Stromal cell of bone marrow (primary cell): ENCODE data around the gene TMC4.
"Not testable (repeated sequence)": the region's sequence is repeated elsewhere in the genome, so short reads cannot be mapped to it uniquely, and the experiment has no call there.

Source experiments
- DNase-seq: peaks from one replicate; pipeline ENCODE4 v3.0.0-alpha.2; 2012; ENCODE audit warnings: low read depth

The TMC4 gene

DNA sequence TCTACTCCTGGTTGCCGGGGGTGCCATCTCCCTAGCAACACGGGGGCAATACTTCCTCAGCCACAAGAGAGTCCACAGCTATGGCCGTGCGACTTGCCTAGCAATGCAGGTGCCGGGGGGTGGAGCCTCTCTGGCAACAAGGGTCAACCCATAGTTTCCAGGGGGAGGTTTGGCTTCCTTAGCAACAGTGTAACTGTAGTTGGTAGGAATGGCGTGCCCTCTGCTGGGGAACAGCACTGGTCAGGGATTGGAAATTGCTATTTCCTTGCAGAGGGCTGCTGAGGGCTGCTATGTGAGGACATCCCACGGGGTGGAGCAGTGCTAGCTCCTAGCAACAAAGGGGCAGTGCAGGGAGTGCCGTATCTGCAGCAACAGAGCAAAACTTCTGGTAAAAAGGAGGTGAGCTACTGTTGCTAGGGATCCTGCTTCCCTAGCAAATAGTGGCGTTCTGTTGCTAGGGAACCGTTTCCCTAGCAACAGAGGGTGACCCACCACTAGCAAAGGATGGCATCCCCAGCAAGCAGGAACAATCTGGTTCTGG lies 7.0 kb upstream of the TMC4 start:
- DNase-seq = no peak

DNA sequence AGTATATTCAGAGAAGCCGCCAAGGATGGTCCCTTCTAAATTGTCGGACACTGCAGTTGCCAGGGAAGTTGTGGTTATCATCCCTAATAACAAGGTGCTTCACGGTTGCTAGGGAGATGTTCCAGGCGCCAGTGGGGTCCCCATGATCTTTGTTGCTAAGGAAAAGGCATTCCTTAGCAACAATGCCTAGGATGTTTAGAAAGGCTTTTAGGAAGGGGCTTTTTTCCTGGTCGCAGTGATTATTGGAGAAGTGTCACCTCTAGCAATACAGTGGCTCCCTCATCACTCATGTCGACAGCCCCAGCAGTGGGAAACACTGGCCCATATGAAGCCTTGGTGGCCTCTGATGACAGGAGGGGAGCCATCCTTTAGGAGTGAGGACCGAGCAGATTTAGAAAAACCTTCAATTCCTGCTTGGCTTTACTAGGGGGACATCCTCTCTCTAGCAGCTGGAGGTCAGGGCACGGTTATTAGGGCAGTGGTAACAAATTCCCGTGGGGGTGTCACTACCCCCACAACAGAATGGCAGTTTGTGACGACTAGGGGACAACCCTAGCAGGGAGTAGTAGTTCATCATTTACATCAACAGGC lies 6.4 kb upstream of the TMC4 start:
- no peak for DNase-seq

DNA sequence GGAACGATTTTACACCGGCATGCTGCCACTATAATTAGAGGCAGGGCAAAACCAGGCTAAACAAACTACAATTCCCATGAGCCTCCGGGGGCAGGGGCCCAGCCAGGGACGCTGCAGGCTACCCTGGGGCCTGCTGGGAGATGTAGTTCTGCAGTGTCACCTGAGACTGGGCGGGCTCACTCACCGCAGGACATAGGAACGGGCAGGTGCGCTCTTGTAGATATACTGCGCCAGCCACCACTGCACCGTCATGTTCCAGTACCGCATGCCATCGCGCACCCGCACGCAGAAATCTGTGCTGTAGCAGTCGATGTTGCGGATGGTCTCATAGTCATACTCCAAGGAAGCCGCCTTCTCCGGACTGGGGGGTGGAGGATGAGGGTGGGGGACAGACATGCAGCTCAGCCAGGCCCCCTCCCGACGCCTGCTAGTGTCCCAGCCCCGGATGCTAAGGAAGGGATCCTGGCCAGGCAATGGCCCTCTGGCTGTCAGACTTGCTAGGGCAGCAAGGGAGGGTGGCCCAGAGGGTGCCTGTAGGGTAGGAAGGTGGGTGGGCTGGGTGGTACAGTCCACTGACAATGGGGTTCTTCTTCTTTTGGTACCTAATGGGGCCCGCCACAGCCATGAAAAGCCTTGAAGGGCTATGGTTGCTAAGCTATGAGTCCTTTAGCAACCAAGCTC lies 5.8 kb upstream of the TMC4 start:
- DNase-seq = no peak

DNA sequence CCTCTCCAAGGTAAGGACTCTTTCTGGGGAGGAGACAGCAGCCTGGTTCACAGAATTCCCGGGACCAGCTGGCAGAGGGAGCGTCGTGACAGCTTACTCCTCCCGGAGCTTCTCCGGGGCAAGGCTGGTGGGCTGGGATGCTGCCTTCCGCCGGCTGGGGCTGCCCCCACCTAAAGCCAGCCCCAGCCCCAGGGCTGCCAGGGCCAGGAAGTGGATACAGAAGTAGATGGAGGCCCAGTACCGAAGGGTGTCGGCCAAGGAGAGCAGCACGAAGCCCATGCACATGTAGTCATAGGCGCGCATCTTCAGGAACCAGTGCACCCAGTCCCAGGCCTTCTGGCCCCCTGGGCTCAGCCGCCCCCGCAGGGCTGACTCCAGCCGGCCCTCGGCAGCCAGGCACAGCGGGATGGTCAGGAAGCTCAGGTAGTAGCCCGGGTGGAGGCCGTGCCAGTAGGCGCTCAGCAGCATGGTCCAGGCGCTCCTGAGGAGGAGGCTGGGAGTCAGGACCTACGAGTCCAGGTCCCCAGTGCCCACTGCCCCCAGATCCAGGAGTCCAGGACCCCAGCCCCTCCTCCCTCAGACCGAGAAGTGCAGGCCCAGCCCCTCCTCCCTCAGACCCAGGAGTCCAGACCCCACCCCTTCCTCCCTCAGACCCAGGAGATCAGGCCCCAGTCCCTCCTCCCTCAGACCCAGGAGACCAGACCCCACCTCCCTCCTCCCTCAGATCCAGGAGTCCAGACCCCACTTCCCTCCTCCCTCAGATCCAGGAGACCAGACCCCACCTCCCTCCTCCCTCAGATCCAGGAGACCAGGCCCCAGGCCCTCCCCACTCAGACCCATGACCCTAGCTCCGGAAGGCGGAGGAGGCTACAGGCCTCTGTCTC lies 1.2 kb upstream of the TMC4 start:
- DNase-seq = no peak

DNA sequence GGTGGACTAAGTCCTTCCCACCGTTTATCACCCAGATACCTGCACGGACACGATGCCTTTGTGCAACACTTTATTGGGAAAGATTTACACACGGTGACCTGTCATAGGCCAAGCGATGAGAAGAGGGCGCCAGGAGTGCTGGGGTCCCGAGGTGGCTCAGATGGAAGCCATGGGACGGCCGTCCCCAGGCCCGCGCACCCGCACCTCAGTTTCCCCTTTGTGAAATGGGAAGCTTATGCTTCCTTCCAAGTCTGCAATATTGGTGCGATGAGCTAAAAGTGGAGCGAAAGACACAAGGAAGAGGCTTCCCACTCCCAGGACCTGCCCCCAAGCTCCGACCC lies 369 bp upstream of the TMC4 start:
- DNase-seq = no peak

DNA sequence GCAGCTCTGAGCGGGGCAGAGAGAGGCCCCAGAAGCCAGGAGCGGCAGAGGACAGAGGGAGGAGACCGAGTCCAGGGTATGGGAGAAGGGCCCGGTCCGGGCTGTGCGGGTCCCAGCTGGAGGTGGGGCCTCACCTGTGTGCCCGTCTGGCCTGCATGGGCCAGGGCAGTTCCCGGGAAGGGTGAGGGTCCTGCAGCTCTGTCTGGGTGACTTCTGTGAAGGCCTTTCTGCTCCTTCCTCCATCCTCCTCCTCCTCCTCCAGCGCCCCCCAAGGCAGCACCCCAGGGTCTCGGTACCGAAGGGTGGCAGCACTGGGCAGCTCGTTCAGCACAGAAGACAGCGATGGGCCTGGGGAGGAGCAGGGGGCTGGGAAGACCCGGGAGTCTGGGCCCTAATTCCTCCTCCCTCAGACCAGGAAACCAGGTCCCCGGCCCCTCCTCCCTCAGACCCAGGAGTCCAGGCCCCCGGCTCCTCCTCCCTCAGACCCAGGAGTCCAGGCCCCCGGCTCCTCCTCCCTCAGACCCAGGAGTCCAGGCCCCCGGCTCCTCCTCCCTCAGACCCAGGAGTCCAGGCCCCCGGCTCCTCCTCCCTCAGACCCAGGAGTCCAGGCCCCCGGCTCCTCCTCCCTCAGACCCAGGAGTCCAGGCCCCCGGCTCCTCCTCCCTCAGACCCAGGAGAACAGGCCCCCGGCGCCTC lies 1.1 kb downstream of the TMC4 start:
- not testable (repeated sequence) for DNase-seq

DNA sequence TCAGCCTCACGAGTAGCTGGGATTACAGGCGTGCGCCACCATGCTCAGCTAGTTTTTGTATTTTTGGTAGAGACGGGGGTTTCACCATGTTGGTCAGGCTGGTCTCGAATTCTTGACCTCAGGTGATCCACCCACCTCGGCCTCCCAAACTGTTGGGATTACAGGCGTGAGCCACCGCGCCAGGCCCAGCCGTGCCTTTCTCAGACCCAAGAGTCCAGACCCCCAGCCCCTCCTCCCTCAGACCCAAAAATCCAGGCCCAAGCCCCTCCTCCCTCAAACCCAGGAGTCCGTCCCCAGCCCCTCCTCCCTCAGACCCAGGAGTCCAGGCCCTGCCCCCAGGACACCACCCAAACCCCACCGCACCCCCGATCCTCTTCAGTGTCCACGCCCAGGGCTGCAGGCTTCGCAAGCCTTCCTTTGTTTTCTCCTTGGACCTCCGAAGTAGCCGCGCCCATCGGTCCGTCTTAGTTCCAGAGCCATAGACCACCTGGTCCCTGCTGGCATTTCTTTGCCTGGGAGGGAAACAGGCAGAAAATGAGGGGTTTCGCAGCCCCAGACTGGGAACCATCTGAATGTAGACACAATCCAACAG lies 3.7 kb downstream of the TMC4 start:
- no peak for DNase-seq

DNA sequence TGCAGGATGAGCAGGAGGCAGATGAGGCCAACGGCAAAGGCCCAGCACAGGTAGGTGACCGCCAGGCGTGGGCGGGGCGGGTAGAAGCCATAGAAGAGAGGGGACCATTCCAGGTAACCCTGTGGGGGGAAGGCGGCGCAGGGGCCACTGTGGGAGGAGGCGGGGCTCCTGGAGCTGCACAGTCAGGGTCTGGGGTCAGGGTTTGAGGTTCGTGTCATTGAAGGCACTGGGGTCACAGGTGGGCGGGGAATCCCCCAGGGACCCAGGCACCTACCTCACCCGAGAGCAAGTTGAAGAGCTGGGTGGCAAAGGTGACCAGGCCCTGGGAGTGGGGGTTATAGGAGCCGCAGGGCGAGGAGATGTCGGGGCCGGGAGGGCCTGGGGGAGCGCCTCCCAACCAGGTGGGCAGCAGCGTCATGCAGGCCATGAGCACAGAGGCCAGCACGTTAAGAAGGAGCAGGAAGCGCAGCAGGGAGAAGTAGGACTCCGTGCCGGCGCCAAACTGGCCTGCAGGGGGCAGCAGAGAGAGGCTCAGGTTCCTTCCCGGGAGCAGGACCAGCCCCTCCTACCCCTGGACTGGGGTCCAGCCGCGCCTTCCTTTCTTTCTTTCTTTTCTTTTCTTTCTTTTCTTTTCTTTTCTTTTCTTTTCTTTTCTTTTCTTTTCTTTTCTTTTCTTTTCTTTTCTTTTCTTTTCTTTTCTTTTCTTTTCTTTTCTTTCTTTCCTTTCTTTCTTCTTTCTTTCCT lies 4.6 kb downstream of the TMC4 start:
- peak; percentile 62 for DNase-seq

DNA sequence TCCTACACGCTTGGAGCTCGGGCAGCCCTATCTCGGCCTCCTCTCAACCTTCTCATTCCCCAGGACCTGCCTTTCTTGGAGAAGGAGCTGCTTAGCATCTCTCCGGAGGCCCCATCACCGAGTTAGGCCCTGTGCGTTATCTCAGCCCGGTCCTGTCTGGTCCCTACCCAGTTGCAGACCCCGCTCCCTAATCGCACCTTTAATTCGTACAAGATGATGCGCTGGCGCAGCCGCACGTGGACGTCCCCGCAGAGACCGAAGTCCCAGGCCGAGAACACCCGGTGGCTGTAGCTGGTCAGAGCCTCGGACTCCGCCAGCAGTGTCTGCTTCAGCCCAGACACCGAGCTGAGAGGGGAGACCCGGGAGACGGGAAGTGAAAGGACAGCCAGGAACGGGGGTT lies 7.7 kb downstream of the TMC4 start:
- no peak for DNase-seq

DNA sequence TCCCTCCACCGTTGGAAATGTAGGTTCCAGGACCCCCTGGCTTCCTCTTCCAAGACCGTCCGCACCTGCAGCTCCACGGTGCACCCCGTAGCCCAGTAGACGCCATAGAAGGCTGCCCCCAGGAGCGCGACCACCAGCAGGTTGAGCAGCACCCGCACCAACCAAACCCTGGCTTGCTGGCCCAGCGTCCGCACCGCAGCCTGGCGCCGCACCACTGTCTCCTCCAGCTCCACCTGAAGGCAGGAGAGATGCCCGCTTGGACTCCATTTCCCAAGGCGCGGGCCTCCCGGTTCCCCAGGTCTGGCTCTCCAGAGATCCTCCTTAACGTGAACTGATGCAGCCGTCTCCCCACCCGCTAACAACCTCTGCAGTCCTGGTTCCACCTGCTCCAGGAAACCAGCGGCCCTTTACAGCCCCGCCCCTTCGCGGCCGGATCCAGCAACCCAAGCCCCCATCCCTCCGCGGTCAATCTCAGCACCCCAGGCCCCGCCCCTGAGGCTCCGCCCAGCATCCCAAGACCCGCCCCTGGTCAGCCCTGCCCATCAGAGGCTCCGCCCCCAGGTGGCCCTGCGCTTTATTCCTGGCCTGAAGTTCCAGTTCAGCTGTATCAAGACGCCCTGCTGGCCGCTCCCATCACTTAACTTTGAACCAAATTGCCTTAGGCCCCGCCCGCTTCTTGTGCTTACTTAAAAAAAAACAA lies 8.4 kb downstream of the TMC4 start:
- DNase-seq = no peak

DNA sequence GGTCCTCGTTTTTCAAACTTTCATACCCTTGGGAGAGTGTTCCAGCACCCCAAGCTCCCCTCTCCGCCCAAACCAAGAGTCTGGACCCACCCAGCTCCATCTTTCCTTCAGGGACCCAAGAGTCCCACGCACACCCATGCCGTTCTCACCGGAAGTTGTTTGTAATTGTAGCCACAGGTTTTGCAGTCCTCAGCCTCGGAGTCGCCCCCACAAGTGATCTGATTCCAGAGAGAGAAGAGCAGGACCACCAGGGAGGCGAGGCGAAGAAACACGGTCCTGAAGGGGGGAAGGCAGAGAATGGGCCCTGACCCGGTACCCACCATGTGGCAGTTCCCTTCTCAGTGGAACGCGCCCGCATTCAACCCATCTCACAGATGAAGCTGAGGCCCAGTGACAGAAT lies 10.1 kb downstream of the TMC4 start:
- DNase-seq = no peak

DNA sequence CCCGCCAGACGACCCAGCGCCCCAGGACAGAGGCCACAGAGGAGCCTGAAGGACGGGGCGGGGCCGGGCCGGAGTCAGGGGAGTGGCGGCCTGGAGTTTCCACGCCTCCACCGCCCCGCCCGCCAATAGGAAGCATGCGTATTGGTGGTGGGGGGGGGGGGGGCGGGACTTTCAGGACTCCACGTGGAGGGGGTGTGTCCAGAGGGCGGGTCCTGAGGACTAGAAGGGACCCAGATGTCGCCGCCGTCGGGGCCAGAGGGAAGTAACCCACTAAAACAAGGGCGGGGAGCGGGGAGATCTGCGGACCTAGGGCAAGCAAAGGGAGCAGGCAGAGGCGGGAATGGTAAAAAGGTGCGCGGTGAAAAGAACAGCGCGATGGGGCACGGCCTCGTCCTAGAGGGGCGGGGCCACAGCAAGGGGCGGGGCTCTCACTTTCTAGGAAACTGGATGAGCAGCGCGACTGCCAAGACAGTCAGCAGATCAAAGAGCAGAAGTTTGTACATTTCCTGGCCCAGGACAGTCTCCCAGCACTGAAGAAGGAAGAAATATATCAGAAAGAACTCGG lies 10.6 kb downstream of the TMC4 start:
- no peak for DNase-seq

DNA sequence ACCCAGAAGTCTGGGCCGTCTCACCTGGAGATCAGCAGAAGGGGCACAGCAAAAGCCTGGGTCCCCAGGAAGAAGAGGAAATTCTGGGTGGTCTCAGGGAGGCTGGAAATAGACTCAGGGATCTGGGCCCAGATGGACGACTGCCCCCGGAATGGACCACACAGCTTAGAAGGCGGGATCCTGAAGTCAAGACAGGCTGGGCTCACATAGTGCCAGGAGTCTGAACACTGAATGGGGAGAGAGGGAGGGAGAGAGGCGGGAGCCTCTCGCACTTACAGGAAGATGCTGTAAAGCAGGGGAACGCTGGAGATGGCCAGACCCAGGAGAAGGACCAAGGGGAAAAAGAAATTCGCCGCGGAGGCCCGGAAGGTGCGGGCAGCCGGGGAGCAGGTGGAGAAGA lies 12.1 kb downstream of the TMC4 start:
- no peak for DNase-seq

DNA sequence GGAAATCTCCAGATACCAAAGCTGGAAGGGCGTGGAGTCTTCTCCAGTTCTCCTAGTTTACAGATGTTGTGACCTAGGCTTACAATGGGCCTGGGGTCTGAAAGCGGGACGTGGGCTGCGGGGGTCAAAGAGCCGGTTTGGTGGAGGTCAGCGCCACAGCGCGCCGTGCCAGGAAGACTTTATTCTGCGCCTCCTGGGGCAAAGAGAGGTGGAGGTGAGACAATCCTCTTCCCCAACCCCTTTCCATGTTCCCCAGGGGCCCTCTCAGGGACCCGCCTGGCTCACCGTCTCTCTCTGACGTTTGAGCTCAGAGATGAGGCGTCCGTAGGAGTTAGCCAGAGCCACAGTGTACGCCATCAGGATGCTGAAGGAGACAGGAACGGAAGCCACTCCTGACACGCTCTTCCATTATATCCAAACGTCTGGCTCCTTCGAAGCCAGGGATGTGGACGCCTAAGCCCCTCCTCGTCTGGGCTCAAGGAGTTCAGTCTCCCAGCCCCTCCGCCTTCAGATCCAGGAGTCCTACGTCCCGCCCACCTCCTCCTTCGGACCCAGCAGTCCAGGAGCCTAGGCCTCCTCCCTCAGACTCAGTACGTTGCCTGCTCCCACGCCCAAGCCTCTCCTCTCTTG lies 12.7 kb downstream of the TMC4 start:
- DNase-seq = no peak

DNA sequence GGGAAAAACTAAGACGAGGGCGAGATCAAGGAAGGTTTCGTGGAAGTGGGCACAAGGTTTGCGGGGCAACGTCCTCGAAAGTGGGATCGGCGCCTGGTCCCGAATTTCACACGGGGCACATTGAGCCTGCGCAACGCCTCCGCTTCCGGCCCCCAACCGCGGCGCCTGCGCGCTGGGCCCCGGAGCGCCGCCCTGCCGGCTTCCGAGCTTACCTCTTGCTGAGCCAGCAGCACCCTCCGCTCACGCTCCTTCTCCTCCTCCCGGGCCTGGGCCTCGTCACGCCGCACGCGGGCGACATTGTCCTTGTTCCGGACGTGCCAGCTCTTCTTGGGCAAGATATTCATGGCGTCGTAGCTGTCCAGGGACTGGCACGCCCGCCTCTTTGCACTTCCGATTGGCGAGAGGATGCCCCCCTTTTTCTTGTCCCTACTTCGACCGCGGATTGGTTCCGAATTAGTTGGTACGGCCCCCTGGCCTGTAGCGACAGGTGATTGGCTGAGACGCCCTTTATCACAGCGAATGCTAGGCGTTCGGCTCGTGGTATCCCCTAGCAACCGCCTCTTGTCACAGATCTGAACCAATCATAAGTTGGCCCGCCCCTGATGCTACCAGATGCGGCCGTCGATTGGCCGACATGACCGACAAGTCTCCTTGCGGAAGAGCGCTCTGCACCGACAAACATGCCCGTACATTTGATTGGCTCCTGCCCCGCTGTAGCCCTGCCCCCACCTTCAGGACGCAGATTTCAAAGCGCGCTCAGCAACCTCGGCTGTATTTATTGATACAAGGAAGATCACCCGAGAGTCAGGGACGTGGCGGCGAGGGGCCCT lies 13.4 kb downstream of the TMC4 start, which contains the start of gene LENG1:
Gene LENG1 (minus strand): TSS at position 370 of the 830 bp plus-strand sequence. CDS start 26 bp downstream, at position 344.
- peak; percentile 100 for DNase-seq

DNA sequence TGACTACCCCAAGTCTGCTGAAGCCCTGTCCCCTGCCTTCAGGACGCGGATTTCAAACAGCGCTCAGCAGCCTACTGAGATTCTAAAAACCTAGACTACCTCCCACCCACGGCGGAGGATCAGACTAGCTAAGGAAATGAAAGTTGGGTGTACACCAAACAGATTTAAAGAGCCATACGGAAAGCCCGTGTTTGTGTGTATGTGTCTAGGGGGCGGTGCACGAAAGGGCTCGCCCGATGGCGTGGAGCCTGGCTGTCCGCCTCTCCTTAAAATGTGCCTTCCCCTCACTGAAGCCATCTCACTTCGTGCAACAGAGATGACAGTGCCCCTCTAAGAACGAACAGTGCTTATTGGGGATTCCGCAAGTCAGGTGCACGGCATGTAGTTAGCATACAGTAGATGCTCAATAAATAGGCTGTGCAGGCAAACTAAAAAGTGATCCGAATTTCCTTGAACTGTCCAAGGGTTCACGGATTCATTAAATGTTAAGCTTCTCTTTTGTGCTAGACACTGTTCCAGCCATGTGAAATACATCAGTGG lies 14.1 kb downstream of the TMC4 start:
- DNase-seq = no peak

DNA sequence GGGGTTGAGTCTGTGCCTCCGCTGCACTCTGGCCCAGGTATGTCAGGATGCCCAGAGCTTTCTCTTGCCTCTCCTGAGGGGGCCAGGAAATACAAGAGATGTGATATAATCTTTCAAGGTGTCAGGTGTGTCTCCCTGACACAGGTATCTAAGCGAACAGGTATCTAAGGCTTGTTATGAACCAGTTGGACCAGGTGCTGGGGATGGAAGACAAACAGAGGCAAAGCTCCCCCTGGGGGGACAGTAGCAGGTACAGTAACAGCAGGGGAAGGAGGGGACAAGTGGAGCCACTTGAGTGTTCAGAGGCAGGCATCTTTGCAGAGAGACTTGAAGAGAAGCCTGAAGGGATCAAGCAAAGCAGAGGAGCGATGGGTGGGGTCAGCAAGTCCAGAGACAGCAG lies 16.0 kb downstream of the TMC4 start:
- no peak for DNase-seq

DNA sequence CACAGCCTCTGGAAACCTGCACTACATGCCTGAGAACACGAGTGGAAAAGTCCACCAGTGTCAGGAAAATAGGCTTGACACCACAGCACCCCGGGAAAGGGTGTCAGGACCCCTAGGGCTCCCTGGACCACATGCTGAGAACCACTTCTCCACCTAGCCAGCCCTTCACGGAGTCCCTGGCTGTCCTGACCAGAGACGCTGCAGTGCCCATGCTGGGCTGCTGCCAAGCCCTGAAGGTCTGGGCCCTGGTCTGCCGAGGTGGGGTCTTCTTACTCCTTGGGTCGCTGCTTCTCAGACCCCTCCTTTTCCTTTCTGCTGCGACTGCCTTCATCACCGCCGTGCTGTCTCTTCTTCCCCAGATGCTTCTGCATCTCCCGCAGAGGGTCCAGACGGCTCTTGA lies 16.5 kb downstream of the TMC4 start:
- no peak for DNase-seq

DNA sequence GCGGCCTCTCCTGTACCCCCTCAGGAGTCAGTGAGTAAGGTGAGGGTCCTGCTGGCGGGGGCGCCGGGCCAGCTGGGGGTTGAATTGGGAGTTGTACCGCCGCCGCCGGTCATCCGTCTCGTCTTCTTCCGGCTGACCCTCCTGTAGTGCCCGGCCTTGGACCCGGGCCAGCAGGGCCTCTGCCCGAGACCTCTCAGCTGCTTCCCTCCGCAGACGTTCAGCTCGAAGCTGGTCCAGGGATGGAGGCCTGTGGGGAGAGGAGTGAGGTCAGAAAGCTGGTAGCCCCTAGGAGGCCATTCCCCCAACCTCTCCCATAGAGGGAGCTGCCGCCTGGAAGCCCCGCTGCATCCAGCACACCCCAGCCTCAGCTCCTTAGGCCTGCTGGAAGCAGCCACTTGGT lies 17.3 kb downstream of the TMC4 start:
- DNase-seq = no peak
